AG04449 (cell line): Measurements from ENCODE around the gene TBC1D8.

Experiments
- CTCF ChIA-PET: fragments of 350-600 bp; formaldehyde crosslinking; extraction: SDS; loops from one replicate; lab custom pipeline; 2021; ENCODE audit warnings: antibody characterized with exemption; lab: Yijun Ruan, JAX
- POLR2A ChIA-PET: fragments of 400-600, 350-600 bp; formaldehyde crosslinking; extraction: SDS; loops from one replicate; lab custom pipeline; 2020; ENCODE audit warnings: antibody characterized with exemption, inconsistent platforms; lab: Yijun Ruan, JAX
- DNase-seq: peaks from one replicate; pipeline ENCODE4 v3.0.0-alpha.2; 2010; ENCODE audit warnings: low read depth, low spot score
- H3K4me3 ChIP-seq: 2 replicates; pipeline ENCODE4 v1.5.1; 2011; ENCODE audit warnings: low read depth, mild to moderate bottlenecking, control low read depth, low read length
- TF ChIP-seq, protein P1 (sequence below): IDR thresholded peaks from one replicate; pipeline ENCODE4 v1.5.1; 2011; ENCODE audit warnings: mild to moderate bottlenecking, moderate library complexity, low read length, control low read depth, inconsistent platforms; ENCODE audit not compliant: insufficient read depth; ENCODE audit errors: missing control alignments

The TBC1D8 gene

GRCh38 chr2:101025561-101025960, 125.6 kb downstream of the TBC1D8 start:
- TF ChIP-seq, protein P1, sequence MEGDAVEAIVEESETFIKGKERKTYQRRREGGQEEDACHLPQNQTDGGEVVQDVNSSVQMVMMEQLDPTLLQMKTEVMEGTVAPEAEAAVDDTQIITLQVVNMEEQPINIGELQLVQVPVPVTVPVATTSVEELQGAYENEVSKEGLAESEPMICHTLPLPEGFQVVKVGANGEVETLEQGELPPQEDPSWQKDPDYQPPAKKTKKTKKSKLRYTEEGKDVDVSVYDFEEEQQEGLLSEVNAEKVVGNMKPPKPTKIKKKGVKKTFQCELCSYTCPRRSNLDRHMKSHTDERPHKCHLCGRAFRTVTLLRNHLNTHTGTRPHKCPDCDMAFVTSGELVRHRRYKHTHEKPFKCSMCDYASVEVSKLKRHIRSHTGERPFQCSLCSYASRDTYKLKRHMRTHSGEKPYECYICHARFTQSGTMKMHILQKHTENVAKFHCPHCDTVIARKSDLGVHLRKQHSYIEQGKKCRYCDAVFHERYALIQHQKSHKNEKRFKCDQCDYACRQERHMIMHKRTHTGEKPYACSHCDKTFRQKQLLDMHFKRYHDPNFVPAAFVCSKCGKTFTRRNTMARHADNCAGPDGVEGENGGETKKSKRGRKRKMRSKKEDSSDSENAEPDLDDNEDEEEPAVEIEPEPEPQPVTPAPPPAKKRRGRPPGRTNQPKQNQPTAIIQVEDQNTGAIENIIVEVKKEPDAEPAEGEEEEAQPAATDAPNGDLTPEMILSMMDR: no peak
- no peak overlapping the region for H3K4me3 ChIP-seq
- CTCF ChIA-PET: interaction anchor here (0.6 to 2.1 kb wide), 6 partner anchors 10 to 180 kb away, joined by 3 to 7 read pairs (median 4); no protein-coding TSS in a partner anchor
- no peak for DNase-seq
- POLR2A ChIA-PET: no interaction called here

- CTCF ChIA-PET: interaction anchor here (0.8 to 2.9 kb wide), 5 partner anchors 11 to 182 kb away, joined by 3 to 12 read pairs (median 5); no protein-coding TSS in a partner anchor
Observed at GRCh38 chr2:101023327-101024107, 127.7 kb downstream of the TBC1D8 start.

DNA sequence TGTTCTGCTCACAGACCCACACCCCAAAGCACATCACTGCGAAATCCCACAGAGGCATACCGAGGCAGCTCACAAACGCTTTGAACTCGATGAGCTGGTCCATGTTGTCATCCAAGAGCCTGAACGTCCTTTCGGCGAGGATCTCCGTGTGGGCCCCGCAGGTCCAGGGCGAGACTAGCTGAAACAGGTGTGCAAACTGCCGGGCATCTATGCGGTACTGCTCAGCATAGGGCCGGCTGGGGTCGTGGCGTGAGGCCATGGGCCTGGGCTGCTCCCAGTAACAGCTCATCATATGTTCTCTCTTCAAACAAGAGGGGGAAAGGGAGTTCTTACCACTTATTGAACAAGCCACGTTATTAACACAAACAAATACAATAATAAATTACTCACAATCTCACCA, 129.0 kb downstream of the TBC1D8 start:
- ChIA-PET POLR2A (no interaction called here), CTCF (interaction anchor here (0.8 to 2.9 kb wide), 5 partner anchors 9 to 183 kb away, joined by 3 to 12 read pairs (median 4); no protein-coding TSS in a partner anchor)
- H3K4me3 ChIP-seq: no peak overlapping the region
- TF ChIP-seq, protein P1: no peak
- DNase-seq: no peak

More at GRCh38 chr2:101023327-101024107, 127.7 kb downstream of the TBC1D8 start:
- no peak overlapping the region for H3K4me3 ChIP-seq
- DNase-seq: no peak
- TF ChIP-seq, protein P1: no peak
- POLR2A ChIA-PET: no interaction called here

DNA sequence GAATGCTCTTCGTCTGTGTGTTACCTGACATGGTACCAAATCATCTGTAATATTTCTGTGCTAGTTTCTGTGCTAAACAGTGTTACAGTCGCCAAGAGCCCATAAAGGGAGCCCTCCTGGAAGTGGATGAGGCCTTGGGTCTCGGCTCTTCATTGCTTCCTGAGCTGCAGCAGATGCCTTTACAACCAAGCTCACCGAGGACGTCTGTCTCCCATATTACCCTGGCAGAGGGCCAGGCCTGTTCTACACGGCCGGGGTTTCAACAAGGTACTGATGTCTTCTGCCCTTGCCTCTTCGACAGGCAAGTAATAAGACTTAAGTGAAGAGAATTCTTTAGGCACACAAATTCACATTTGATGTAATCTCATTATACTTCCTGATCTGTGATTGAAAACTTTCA, 132.2 kb downstream of the TBC1D8 start:
- CTCF ChIA-PET: interaction anchor here (1.1 to 2.4 kb wide), 5 partner anchors 10 to 413 kb away, joined by 4 to 11 read pairs (median 5); no protein-coding TSS in a partner anchor
- TF ChIP-seq, protein P1: no peak
- POLR2A ChIA-PET: no interaction called here
- H3K4me3 ChIP-seq: no peak overlapping the region
- no peak for DNase-seq

GRCh38 chr2:101017371-101017770, 133.8 kb downstream of the TBC1D8 start:
- ChIA-PET POLR2A (no interaction called here), CTCF (interaction anchor here (0.7 to 2.4 kb wide), 8 partner anchors 8 to 411 kb away, joined by 3 to 11 read pairs (median 4); no protein-coding TSS in a partner anchor)
- H3K4me3 ChIP-seq: no peak overlapping the region
- TF ChIP-seq, protein P1: no peak
- DNase-seq: no peak

DNA sequence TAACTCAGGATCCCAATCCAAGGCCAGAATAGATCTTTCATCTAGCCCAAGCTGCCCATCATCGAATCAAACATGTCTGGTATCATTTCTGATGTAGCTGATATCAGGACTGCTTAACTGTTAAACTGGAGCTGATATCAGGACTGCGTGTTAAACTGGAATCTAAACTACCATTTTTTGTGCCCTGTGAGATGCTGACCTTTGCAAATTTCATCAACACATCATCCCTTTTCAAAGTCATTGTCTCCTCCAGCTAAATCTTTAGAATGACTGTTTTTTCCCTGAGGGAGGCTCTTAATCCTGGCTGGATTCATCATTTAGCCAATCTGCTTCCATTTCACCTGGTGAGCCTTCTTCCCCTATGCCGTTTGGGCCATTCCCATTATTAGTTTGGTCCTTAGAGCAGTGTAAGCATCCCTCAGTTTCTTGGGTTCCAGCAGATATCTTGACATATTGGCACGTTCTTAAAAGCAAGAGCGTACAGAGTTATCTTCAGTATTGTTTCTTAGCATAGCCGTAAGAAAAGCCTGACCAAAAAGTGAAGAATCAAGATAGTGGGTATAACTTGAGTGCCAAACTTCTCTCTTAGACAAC, 136.8 kb downstream of the TBC1D8 start:
- TF ChIP-seq, protein P1: no peak
- no peak for DNase-seq
- POLR2A ChIA-PET: no interaction called here
- CTCF ChIA-PET: interaction anchor here (0.7 to 10.7 kb wide), 4 partner anchors 23 to 404 kb away, joined by 3 to 137 read pairs (median 8); no protein-coding TSS in a partner anchor
- no peak overlapping the region for H3K4me3 ChIP-seq
